Measurements from ENCODE around the gene CLNK. TPM values are rescaled to one million over a fixed set of nuclear protein-coding genes. Genes with fewer than 3 reads are reported as not detected.

The CLNK gene
- total RNA-seq, 4 donors from 2014 or later: under 0.01 to 0.73 TPM; not detected in 2

DNA sequence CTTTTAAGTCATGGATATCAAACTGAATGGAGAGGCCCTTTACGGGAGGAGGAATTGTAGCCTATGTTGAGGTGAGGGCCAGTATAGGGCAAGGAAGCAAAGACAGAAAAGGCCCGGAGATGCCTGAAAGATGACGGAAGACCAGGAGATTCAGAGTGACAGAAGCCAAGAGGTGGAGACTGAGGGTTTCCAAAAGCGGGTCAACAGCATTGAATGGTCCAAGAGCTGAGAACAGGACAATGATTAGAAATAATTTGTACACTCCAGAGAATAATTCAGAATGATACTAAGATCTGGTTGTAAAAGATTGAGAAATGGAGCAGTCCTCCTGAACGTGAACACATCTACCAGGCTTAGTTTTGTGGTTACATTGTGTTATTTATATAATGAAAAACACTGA, 181.9 kb downstream of the CLNK start:
- Histone ChIP-seq H3K27me3 (no peaks in the 10 kb centered on the region), H3K27ac (no peak overlapping the region), H3K36me3 (no peaks in the 10 kb centered on the region), H3K4me1 (no peaks in the 10 kb centered on the region), H3K4me3 (no peak overlapping the region), H3K9me3 (no peaks in the 10 kb centered on the region)
- ATAC-seq: no peak
- WGBS, 2 donors (ENCODE audit: low coverage in 1 of 2): 88% methylated on average over 3 to 5 of the region's 5 CpGs
- TF ChIP-seq POLR2A (IDR thresholded peaks at IDR 0.05): no peak
- no peak for TF ChIP-seq POLR2AphosphoS5 (IDR thresholded peaks at IDR 0.05)
- no peak for TF ChIP-seq EP300 (IDR thresholded peaks at IDR 0.05)
- TF ChIP-seq, protein P1, sequence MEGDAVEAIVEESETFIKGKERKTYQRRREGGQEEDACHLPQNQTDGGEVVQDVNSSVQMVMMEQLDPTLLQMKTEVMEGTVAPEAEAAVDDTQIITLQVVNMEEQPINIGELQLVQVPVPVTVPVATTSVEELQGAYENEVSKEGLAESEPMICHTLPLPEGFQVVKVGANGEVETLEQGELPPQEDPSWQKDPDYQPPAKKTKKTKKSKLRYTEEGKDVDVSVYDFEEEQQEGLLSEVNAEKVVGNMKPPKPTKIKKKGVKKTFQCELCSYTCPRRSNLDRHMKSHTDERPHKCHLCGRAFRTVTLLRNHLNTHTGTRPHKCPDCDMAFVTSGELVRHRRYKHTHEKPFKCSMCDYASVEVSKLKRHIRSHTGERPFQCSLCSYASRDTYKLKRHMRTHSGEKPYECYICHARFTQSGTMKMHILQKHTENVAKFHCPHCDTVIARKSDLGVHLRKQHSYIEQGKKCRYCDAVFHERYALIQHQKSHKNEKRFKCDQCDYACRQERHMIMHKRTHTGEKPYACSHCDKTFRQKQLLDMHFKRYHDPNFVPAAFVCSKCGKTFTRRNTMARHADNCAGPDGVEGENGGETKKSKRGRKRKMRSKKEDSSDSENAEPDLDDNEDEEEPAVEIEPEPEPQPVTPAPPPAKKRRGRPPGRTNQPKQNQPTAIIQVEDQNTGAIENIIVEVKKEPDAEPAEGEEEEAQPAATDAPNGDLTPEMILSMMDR (IDR thresholded peaks at IDR 0.05): no peak

DNA sequence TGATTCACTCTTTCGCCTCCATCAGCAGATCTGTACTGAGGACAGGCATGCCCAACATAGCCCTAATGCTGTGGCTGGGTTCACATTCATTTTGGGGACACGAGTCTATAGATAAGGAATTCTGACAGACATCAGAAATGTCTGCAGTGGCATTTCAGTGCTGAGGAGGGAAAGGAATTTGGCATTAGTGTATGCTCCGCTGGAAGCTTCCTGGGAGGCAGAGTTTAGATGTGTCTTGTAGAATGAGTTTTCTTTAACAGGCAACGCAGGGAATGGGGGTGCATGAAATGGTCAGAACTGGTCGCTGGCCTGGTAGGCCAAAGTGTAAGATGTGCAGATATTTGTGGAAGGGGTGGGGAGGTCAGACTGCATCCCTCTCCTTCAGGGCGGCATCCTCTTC, 183.8 kb downstream of the CLNK start:
- 71 to 96% methylated on average over 2 to 6 of the region's 6 CpGs for WGBS, 2 donors (ENCODE audit: low coverage in 1 of 2)
- Histone ChIP-seq H3K27ac (no peak overlapping the region), H3K27me3 (no peaks in the 10 kb centered on the region), H3K4me3 (no peak overlapping the region), H3K9me3 (no peaks in the 10 kb centered on the region), H3K36me3 (no peaks in the 10 kb centered on the region), H3K4me1 (no peaks in the 10 kb centered on the region)
- TF ChIP-seq POLR2A (IDR thresholded peaks at IDR 0.05): no peak
- TF ChIP-seq POLR2AphosphoS5 (IDR thresholded peaks at IDR 0.05): no peak
- TF ChIP-seq EP300 (IDR thresholded peaks at IDR 0.05): no peak
- TF ChIP-seq, protein P1 (IDR thresholded peaks at IDR 0.05): no peak
- ATAC-seq: no peak

DNA sequence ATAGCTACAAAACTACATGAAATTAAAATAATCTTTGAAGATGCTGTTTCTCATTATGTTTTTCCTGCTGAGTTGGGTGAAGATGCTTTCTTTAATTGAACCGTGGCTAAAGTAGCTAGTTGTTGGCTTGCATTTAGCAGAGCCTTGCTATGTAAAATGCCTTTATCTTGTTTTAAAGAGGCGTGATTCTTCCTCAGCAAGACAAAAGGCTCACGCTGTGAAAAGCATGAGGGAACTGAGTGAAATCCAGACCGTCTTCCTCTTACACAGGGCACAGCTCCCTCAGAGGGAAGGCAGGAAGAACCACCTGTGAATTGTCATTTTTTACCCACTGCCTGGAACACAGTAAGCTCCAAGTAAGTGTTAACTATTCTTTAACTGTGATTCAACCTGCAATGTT, 188.4 kb downstream of the CLNK start:
- no peak overlapping the region for H3K4me3 ChIP-seq
- no peaks in the 10 kb centered on the region for H3K36me3 ChIP-seq
- H3K27ac ChIP-seq: no peak overlapping the region
- no peaks in the 10 kb centered on the region for H3K4me1 ChIP-seq
- TF ChIP-seq POLR2AphosphoS5 (IDR thresholded peaks at IDR 0.05) (no peak), EP300 (IDR thresholded peaks at IDR 0.05) (no peak), POLR2A (IDR thresholded peaks at IDR 0.05) (no peak)
- TF ChIP-seq, protein P1 (IDR thresholded peaks at IDR 0.05): no peak
- H3K9me3 ChIP-seq: no peaks in the 10 kb centered on the region
- ATAC-seq: no peak
- H3K27me3 ChIP-seq: peaks cover 19% of the 10 kb centered on the region
- 41 to 50% methylated on average over 1 to 3 of the region's 4 CpGs for WGBS, 2 donors (ENCODE audit: low coverage in 1 of 2)

DNA sequence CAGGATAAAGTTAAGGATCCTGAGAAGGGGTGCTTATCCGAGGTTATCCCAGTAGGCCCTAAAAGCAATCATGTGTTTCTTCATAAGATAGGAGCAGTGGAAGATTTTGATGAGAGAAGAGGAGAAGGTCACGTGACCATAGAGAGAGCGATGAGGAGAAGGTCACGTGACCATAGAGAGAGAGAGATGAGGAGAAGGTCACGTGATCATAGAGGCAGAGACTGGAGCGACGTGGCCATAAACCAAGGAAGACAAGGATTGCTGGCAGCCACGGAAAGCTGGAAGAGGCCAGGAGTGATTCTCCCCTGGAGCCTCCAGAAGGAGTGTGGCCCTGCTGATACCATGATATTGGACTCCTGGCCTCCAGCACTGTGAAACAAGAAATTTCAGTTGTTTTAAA, 188.9 kb downstream of the CLNK start:
- 57 to 82% methylated on average over 8 of the region's 8 CpGs for WGBS, 2 donors (ENCODE audit: low coverage in 1 of 2)
- H3K27ac ChIP-seq: no peak overlapping the region
- no peak for ATAC-seq
- no peaks in the 10 kb centered on the region for H3K4me1 ChIP-seq
- no peak for TF ChIP-seq POLR2AphosphoS5 (IDR thresholded peaks at IDR 0.05)
- TF ChIP-seq EP300 (IDR thresholded peaks at IDR 0.05): no peak
- TF ChIP-seq, protein P1 (IDR thresholded peaks at IDR 0.05): no peak
- no peak for TF ChIP-seq POLR2A (IDR thresholded peaks at IDR 0.05)
- H3K36me3 ChIP-seq: no peaks in the 10 kb centered on the region
- H3K9me3 ChIP-seq: no peaks in the 10 kb centered on the region
- H3K4me3 ChIP-seq: no peak overlapping the region
- H3K27me3 ChIP-seq: peaks cover 19% of the 10 kb centered on the region

DNA sequence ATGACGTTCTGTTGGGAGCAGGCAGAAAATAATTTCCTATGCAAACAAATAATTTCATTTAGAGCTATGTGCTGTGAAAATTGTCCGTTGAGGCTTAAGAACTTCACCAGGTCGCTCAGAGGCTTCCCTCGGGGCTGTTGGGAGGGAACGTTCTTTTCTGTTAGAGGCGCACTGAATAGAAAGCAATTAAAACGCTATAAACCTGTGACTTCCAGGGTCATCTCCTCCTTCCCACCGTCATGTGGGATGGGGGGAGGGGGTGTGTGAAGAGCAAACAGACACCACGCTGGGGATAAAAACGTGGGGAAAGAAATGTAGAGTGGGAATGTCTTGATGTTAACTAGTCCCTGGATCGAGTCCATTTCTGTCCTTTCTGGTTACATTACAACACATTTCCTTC, 192.1 kb downstream of the CLNK start:
- 41 to 46% methylated on average over 8 to 11 of the region's 11 CpGs for WGBS, 2 donors (ENCODE audit: low coverage in 1 of 2)
- Histone ChIP-seq H3K4me1 (no peaks in the 10 kb centered on the region), H3K36me3 (no peaks in the 10 kb centered on the region), H3K27ac (no peak overlapping the region), H3K4me3 (no peak overlapping the region), H3K9me3 (no peaks in the 10 kb centered on the region), H3K27me3 (peaks cover 19% of the 10 kb centered on the region)
- no peak for ATAC-seq
- no peak for TF ChIP-seq POLR2A (IDR thresholded peaks at IDR 0.05)
- TF ChIP-seq POLR2AphosphoS5 (IDR thresholded peaks at IDR 0.05): no peak
- TF ChIP-seq EP300 (IDR thresholded peaks at IDR 0.05): no peak
- TF ChIP-seq, protein P1 (IDR thresholded peaks at IDR 0.05): no peak
